B cell (primary cell): ENCODE data around the gene SLC1A4. TPM values are rescaled to one million over a fixed set of nuclear protein-coding genes. Genes with fewer than 3 reads are reported as not detected.

Source experiments
- ATAC-seq: fragments of 200-7000 bp; cut with Tn5 transposase; one replicate; pipeline ENCODE4 v1.10.0; 2021; ENCODE audit warnings: low read depth, mild to moderate bottlenecking, moderate number of reproducible peaks, moderate library complexity
- CTCF ChIA-PET: fragments of 350-600 bp; sonication (Branson Sonifier 250); formaldehyde crosslinking; loops from one replicate; lab custom pipeline; 2021; ENCODE audit warnings: antibody characterized with exemption, inconsistent platforms; lab: Charles Lee
- POLR2A ChIA-PET: fragments of 350-600 bp; sonication (Branson Sonifier 250); formaldehyde crosslinking; loops from one replicate; lab custom pipeline; 2021; ENCODE audit warnings: antibody characterized with exemption; lab: Charles Lee
- DNase-seq: peaks from one replicate; pipeline ENCODE4 v3.0.0; 2013
- H2AFZ ChIP-seq: 2 replicates; pipeline ENCODE4 v1.6.1; 2012; ENCODE audit warnings: mild to moderate bottlenecking, low read depth, low read length; ENCODE audit not compliant: insufficient read depth, poor library complexity, severe bottlenecking
- H3K27ac ChIP-seq, 2 donors: 1 replicate in 1 of 2; 2 replicates in 1 of 2; pipeline ENCODE4 v1.5.1; 2012 to 2013; ENCODE audit warnings: low read length in 2 of 2, mild to moderate bottlenecking in 2 of 2, moderate library complexity in 1 of 2
- H3K27me3 ChIP-seq, 4 experiments: fragments of 200-600 bp in 1 of 4; sonication (generic) in 1 of 4; replicated peaks in 1 of 4; 1 replicate in 2 of 4; 2 replicates in 2 of 4; pipeline versions ENCODE4 v1.6.1 to v1.7.0; 2013 to 2016; ENCODE audit warnings: low read length in 3 of 4, mild to moderate bottlenecking in 2 of 4, mixed read lengths in 1 of 4, moderate library complexity in 1 of 4; ENCODE audit not compliant: insufficient read depth in 4 of 4, control insufficient read depth in 3 of 4; ENCODE audit errors: control extremely low read depth in 1 of 4
- H3K36me3 ChIP-seq, 2 experiments: replicated peaks in 1 of 2; 1 replicate in 1 of 2; 2 replicates in 1 of 2; pipeline versions ENCODE4 v1.6.1 to v1.7.1; 2013; ENCODE audit warnings: low read length in 1 of 2; ENCODE audit not compliant: insufficient read depth in 2 of 2, control insufficient read depth in 1 of 2; ENCODE audit errors: control extremely low read depth in 1 of 2, extremely low read depth in 1 of 2
- H3K4me1 ChIP-seq, 2 donors: fragments of 200-600 bp in 1 of 2; sonication (generic) in 1 of 2; 1 replicate in 1 of 2; 2 replicates in 1 of 2; pipeline versions ENCODE4 v1.5.1 to v1.6.1; 2013 to 2017; ENCODE audit warnings: low read length in 2 of 2; ENCODE audit not compliant: control insufficient read depth in 2 of 2, insufficient read depth in 2 of 2
- H3K4me2 ChIP-seq: replicated peaks from 2 replicates; pipeline ENCODE3; 2012; ENCODE audit warnings: mild to moderate bottlenecking, low read depth, low read length; ENCODE audit not compliant: poor library complexity, severe bottlenecking
- H3K4me3 ChIP-seq, 5 experiments: fragments of 200-600 bp in 1 of 5; sonication (generic) in 1 of 5; 1 replicate in 3 of 5; 2 replicates in 2 of 5; pipeline versions ENCODE4 v1.5.1 to v1.7.0; 2011 to 2016; ENCODE audit warnings: low read length in 4 of 5, mild to moderate bottlenecking in 4 of 5, low read depth in 2 of 5, control low read depth in 1 of 5, moderate library complexity in 1 of 5; ENCODE audit not compliant: insufficient read depth in 1 of 5; ENCODE audit errors: control extremely low read depth in 1 of 5, extremely low read depth in 1 of 5
- H3K79me2 ChIP-seq: fragments of 200-600 bp; sonication (generic); one replicate; pipeline ENCODE4 v1.6.0; 2016; ENCODE audit warnings: low read length; ENCODE audit not compliant: control insufficient read depth, insufficient read depth
- H3K9ac ChIP-seq: fragments of 200-600 bp; sonication (generic); 2 replicates; pipeline ENCODE4 v1.6.1; 2017; ENCODE audit warnings: mild to moderate bottlenecking, low read length, moderate library complexity
- H3K9me3 ChIP-seq, 3 donors: one replicate each; pipeline versions ENCODE4 v1.6.1 to v1.7.1; 2013; ENCODE audit warnings: low read length in 2 of 3; ENCODE audit not compliant: control insufficient read depth in 2 of 3, insufficient read depth in 1 of 3; ENCODE audit errors: control extremely low read depth in 1 of 3
- H4K20me1 ChIP-seq: 2 replicates; pipeline ENCODE4 v1.6.0; 2012; ENCODE audit warnings: mild to moderate bottlenecking, low read length; ENCODE audit not compliant: insufficient read depth, control insufficient read depth, poor library complexity, severe bottlenecking
- H3K27ac Mint-ChIP-seq: one replicate; pipeline ENCODE4 v1.8.0; 2021; ENCODE audit warnings: mixed read lengths
- H3K27me3 Mint-ChIP-seq: one replicate; pipeline ENCODE4 v1.8.0; 2021; ENCODE audit warnings: mixed read lengths
- H3K4me1 Mint-ChIP-seq: one replicate; pipeline ENCODE4 v1.8.0; 2021; ENCODE audit warnings: mixed read lengths
- H3K4me3 Mint-ChIP-seq: one replicate; pipeline ENCODE4 v1.8.0; 2021; ENCODE audit warnings: mixed read lengths
- H3K9me3 Mint-ChIP-seq: one replicate; pipeline ENCODE4 v1.8.0; 2022; ENCODE audit warnings: mixed read lengths; ENCODE audit not compliant: insufficient read depth
- CTCF ChIP-seq: fragments of 200-600 bp; IDR thresholded peaks from one replicate; pipeline ENCODE4 v1.8.0; 2022; ENCODE audit warnings: antibody characterized with exemption, mild to moderate bottlenecking
- EZH2 ChIP-seq: IDR thresholded peaks from 2 replicates; pipeline ENCODE4 v1.6.1; 2012; ENCODE audit warnings: borderline replicate concordance, low read depth, mild to moderate bottlenecking, moderate library complexity, low read length; ENCODE audit not compliant: insufficient read depth, poor library complexity, severe bottlenecking
- WGBS: methylation state at CpG from one replicate; pipeline ENCODE4 v1.1.5; 2013; ENCODE audit warnings: missing lambda C conversion rate; ENCODE audit not compliant: insufficient coverage; 5-methylcytosine and 5-hydroxymethylcytosine counted together
- intact Hi-C: fragments of 100-400 bp; cut with micrococcal nuclease; formaldehyde crosslinking; loops from one replicate; pipeline ENCODE4 v1.10.0; 2022
- polyA plus RNA-seq: library from polyadenylated mRNA; depleted of rRNA; stranded (reverse); fragments of >200 nt; gene quantifications from 2 replicates; pipeline ENCODE4 v1.2.3, GENCODE V29; 2012
- total RNA-seq, 2 donors: library from RNA; stranded (reverse); fragments of 120-200 nt in 1 of 2; gene quantifications; 1 replicate in 1 of 2; 2 replicates in 1 of 2; pipeline versions ENCODE4 v1.2.3 to v1.2.4, GENCODE V29; 2013 to 2022

SLC1A4 gene
- total and polyA plus RNA-seq, 2 donors (not counting 1 experiment from before 2014, with no cell fraction given) = 1.7 to 15.7 TPM

GRCh38 chr2:65056215-65057053, 67.2 kb downstream of the SLC1A4 start, which contains the start of gene CEP68:
Gene CEP68, plus strand, starts transcription at chr2:65056416. Its CDS starts 13,029 bp downstream, at chr2:65069445.
- ChIA-PET POLR2A (interaction anchor here (0.6 to 3.4 kb wide), 13 partner anchors 9 to 1215 kb away, joined by 3 to 21 read pairs (median 7); partner anchors contain the start of genes ACTR2, RAB1A and UGP2), CTCF (interaction anchor here (0.6 to 5.8 kb wide), 17 partner anchors 8 to 1195 kb away, joined by 3 to 51 read pairs (median 4); partner anchors contain the start of genes ACTR2, RAB1A and SLC1A4)
- H3K79me2 ChIP-seq = peaks cover 81% of the 10 kb centered on the region
- H3K27me3 Mint-ChIP-seq = no peaks in the 10 kb centered on the region
- ATAC-seq (peak; percentile 92), DNase-seq (peak; percentile 98)
- intact Hi-C loops = loop anchor here (1.0 to 10.0 kb wide), 8 partner anchors 8 to 912 kb away; partner anchors contain the start of genes ACTR2, AFTPH, PELI1 and RAB1A
- H4K20me1 ChIP-seq = peaks cover 1% of the 10 kb centered on the region
- H3K4me3 Mint-ChIP-seq = peak within 1 kb of the TSS; percentile 100
- peak within 1 kb of the TSS; percentile 91 for H2AFZ ChIP-seq
- peak within 1 kb of the TSS; percentile 83 for H3K9ac ChIP-seq
- H3K9me3 Mint-ChIP-seq = no peaks in the 10 kb centered on the region
- TF ChIP-seq CTCF = no peak
- no peak for TF ChIP-seq EZH2
- no peaks in the 10 kb centered on the region for H3K36me3 ChIP-seq
- peak within 1 kb of the TSS; percentile 78 to 88 for H3K27ac ChIP-seq
- peaks cover 47 to 48% of the 10 kb centered on the region in 2 donors for H3K4me1 ChIP-seq
- WGBS = under 1% methylated on average over 98 of the region's 99 CpGs
- peaks cover 0 to under 1% (median 0%) of the 10 kb centered on the region in 3 donors for H3K9me3 ChIP-seq
- H3K27ac Mint-ChIP-seq = peak within 1 kb of the TSS; percentile 99
- peak within 1 kb of the TSS; percentile 84 for H3K4me2 ChIP-seq
- H3K27me3 ChIP-seq = no peaks in the 10 kb centered on the region
- H3K4me3 ChIP-seq = peak within 1 kb of the TSS; percentile 76 to 81 (median 80)
- peaks cover 65% of the 10 kb centered on the region for H3K4me1 Mint-ChIP-seq
